WI38 (cell line): Measurements from ENCODE around the gene WDR88.
"Not testable (repeated sequence)": the region's sequence is repeated elsewhere in the genome, so short reads cannot be mapped to it uniquely, and the experiment has no call there.

ENCODE experiments used
- H3K4me3 ChIP-seq: 2 replicates; pipeline ENCODE4 v1.5.1; 2011; ENCODE audit warnings: low read depth, mild to moderate bottlenecking, control low read depth, low read length
- CTCF ChIP-seq: IDR thresholded peaks from 2 replicates; pipeline ENCODE4 v1.5.1; 2012; ENCODE audit warnings: low read depth, mild to moderate bottlenecking, control low read depth, low read length

Gene WDR88

DNA sequence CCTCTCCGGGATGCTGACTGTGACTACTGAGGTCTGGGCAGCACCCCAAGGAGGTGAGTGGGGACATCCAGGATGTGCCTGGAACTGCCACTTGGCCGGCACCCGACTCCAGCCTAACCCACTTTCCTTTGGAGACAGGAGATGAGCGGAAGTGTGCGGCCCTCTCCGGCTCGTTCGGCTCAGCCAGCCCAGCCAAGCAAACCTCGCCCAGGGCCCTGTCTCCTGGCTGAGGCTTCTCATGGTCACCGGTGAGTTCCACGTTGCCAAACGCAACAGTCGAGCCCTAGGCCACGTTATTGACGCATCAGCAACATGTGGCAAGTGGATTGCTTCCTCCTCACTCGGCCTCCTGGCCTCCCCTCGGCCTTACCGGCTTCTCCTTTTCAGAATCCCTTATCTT is 88.2 kb downstream of the WDR88 start:
- no peak for TF ChIP-seq CTCF
- H3K4me3 ChIP-seq: no peak overlapping the region

DNA sequence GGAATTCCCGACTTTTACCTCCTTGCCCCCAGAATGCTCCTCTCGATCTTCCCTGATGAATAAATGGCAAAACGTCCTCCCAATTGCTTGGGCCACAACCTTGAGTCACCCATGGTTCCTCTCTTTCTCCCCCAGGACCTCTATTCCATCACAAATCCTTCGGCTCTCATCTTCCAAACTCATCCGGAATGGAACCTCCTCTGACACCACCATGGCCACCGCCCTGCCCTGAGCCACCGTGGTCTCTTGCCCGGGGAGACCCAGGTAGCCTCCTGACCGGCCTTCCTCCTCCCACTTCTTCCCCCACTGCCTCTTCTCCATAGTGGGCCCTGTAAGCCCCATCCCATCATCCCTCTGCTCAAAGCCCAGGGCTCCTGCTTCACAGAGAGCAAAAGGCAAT is 88.8 kb downstream of the WDR88 start:
- H3K4me3 ChIP-seq: no peak overlapping the region
- TF ChIP-seq CTCF: no peak

DNA sequence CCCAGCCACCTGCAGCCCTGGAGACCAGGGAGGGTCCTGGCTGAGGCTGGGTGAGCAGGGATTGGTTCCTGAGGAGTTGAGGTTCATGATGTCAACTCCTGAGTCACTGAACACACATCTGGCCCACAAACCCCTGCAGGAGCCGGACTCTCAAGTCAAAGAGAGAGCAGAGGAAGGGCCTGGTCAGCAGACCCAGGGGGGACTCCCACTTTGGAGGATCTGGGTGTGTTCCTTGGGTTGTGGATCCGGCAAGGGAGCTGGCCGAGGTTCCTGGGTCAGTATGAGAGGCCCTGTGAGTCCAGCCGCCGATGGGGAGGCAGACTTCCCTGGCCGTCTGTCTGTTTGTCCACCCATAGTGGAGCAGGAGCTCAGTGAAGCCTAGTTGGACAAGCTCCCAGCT is 89.7 kb downstream of the WDR88 start:
- no peak overlapping the region for H3K4me3 ChIP-seq
- no peak for TF ChIP-seq CTCF

DNA sequence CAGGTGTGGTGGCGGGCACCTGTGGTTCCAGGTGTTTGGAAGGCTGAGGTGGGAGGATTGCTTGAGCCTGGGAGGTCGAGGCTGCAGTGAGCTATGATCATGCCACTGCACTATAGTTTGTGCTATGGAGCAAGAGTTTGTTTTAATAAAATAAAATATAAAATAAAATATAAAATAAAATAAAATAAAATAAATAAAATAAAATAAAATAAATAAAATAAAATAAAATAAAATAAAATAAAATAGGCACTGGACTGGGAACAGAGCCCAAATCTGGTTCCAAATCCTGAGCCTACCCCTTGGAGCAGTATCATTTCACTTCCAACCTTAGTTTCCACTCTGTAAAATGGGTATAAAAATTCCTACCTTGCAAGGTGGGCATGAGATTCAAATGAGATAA is 90.3 kb downstream of the WDR88 start:
- not testable (repeated sequence) for H3K4me3 ChIP-seq

GRCh38 chr19:33224694-33225457 is 93.0 kb downstream of the WDR88 start:
- no peak overlapping the region for H3K4me3 ChIP-seq
- no peak for TF ChIP-seq CTCF
